Measurements from ENCODE around the gene BIRC2. TPM values are rescaled to one million over a fixed set of nuclear protein-coding genes. Genes with fewer than 3 reads are reported as not detected.
A peak's percentile ranks its signal among the peaks of the same experiment; 100 is the strongest.
"Not testable (repeated sequence)": the region's sequence is repeated elsewhere in the genome, so short reads cannot be mapped to it uniquely, and the experiment has no call there.

The BIRC2 gene
- total RNA-seq, 1 experiment from 2014 or later: 107 TPM

GRCh38 chr11:102328748-102329147 lies 18.3 kb upstream of the BIRC2 start:
- no peaks in the 10 kb centered on the region for H3K4me1 ChIP-seq (ENCODE audit: low read length)
- no peaks in the 10 kb centered on the region for H3K36me3 ChIP-seq (ENCODE audit: insufficient read depth, low read length)
- H3K9ac ChIP-seq (ENCODE audit: low read length): no peak overlapping the region
- no peak overlapping the region for H3K4me2 ChIP-seq (ENCODE audit: low read depth, low read length, poor library complexity, severe bottlenecking)
- no peak overlapping the region for H3K4me3 ChIP-seq (ENCODE audit: low read length)
- no peak overlapping the region for H3K27ac ChIP-seq (ENCODE audit: low read length)
- DNase-seq: no peak
- H3K9me2 ChIP-seq (replicated peaks; ENCODE audit: insufficient read depth, low read length): no peaks in the 10 kb centered on the region
- no peaks in the 10 kb centered on the region for H4K20me1 ChIP-seq (ENCODE audit: insufficient read depth, low read depth, low read length)
- no peak overlapping the region for H2AFZ ChIP-seq (ENCODE audit: low read length)
- peaks cover 4% of the 10 kb centered on the region; the same call in 1 of the 2 replicates for H3K27me3 ChIP-seq (ENCODE audit: low read length)
- no peaks in the 10 kb centered on the region for H3K79me2 ChIP-seq (ENCODE audit: low read length)
- no peaks in the 10 kb centered on the region for H3K9me3 ChIP-seq (ENCODE audit: low read length)

- Histone ChIP-seq H3K4me2 (ENCODE audit: low read depth, low read length, poor library complexity, severe bottlenecking) (no peak overlapping the region), H3K4me3 (ENCODE audit: low read length) (no peak overlapping the region), H3K9me3 (ENCODE audit: low read length) (no peaks in the 10 kb centered on the region), H3K9ac (ENCODE audit: low read length) (no peak overlapping the region), H3K79me2 (ENCODE audit: low read length) (no peaks in the 10 kb centered on the region), H4K20me1 (ENCODE audit: insufficient read depth, low read depth, low read length) (no peaks in the 10 kb centered on the region), H2AFZ (ENCODE audit: low read length) (no peak overlapping the region), H3K27ac (ENCODE audit: low read length) (no peak overlapping the region), H3K4me1 (ENCODE audit: low read length) (no peaks in the 10 kb centered on the region), H3K9me2 (replicated peaks; ENCODE audit: insufficient read depth, low read length) (no peaks in the 10 kb centered on the region), H3K27me3 (ENCODE audit: low read length) (0 out of 2 replicates have a peak, but pooled peaks cover 4% of the 10 kb centered on the region), H3K36me3 (ENCODE audit: insufficient read depth, low read length) (no peaks in the 10 kb centered on the region)
- no peak for DNase-seq
Observed at GRCh38 chr11:102330231-102330630, 16.8 kb upstream of the BIRC2 start.

- no peaks in the 10 kb centered on the region for H3K79me2 ChIP-seq (ENCODE audit: low read length)
- no peaks in the 10 kb centered on the region for H3K36me3 ChIP-seq (ENCODE audit: insufficient read depth, low read length)
- DNase-seq: no peak
- H2AFZ ChIP-seq (ENCODE audit: low read length): no peak overlapping the region
- H3K9ac ChIP-seq (ENCODE audit: low read length): no peak overlapping the region
- no peak overlapping the region for H3K4me3 ChIP-seq (ENCODE audit: low read length)
- no peaks in the 10 kb centered on the region for H3K4me1 ChIP-seq (ENCODE audit: low read length)
- no peak overlapping the region for H3K4me2 ChIP-seq (ENCODE audit: low read depth, low read length, poor library complexity, severe bottlenecking)
- H3K9me3 ChIP-seq (ENCODE audit: low read length): no peaks in the 10 kb centered on the region
- H3K27me3 ChIP-seq (ENCODE audit: low read length): 0 out of 2 replicates have a peak, but pooled peaks cover 4% of the 10 kb centered on the region
- H4K20me1 ChIP-seq (ENCODE audit: insufficient read depth, low read depth, low read length): no peaks in the 10 kb centered on the region
- H3K27ac ChIP-seq (ENCODE audit: low read length): no peak overlapping the region
- no peaks in the 10 kb centered on the region for H3K9me2 ChIP-seq (replicated peaks; ENCODE audit: insufficient read depth, low read length)
Observed at GRCh38 chr11:102331341-102331740, 15.7 kb upstream of the BIRC2 start.

- no peak overlapping the region for H3K4me2 ChIP-seq (ENCODE audit: low read depth, low read length, poor library complexity, severe bottlenecking)
- H3K79me2 ChIP-seq (ENCODE audit: low read length): no peaks in the 10 kb centered on the region
- H3K9ac ChIP-seq (ENCODE audit: low read length): no peak overlapping the region
- no peak for DNase-seq
- H3K27ac ChIP-seq (ENCODE audit: low read length): no peak overlapping the region
- H3K9me2 ChIP-seq (replicated peaks; ENCODE audit: insufficient read depth, low read length): no peaks in the 10 kb centered on the region
- H3K36me3 ChIP-seq (ENCODE audit: insufficient read depth, low read length): no peaks in the 10 kb centered on the region
- H3K4me1 ChIP-seq (ENCODE audit: low read length): no peaks in the 10 kb centered on the region
- no peaks in the 10 kb centered on the region for H4K20me1 ChIP-seq (ENCODE audit: insufficient read depth, low read depth, low read length)
- H3K9me3 ChIP-seq (ENCODE audit: low read length): no peaks in the 10 kb centered on the region
- H3K27me3 ChIP-seq (ENCODE audit: low read length): 0 out of 2 replicates have a peak, but pooled peaks cover 4% of the 10 kb centered on the region
- H3K4me3 ChIP-seq (ENCODE audit: low read length): no peak overlapping the region
- no peak overlapping the region for H2AFZ ChIP-seq (ENCODE audit: low read length)
Observed at GRCh38 chr11:102332611-102332994, 14.4 kb upstream of the BIRC2 start.

GRCh38 chr11:102338479-102339010 lies 8.5 kb upstream of the BIRC2 start:
- Histone ChIP-seq H3K36me3 (ENCODE audit: insufficient read depth, low read length) (no peaks in the 10 kb centered on the region), H3K9me3 (ENCODE audit: low read length) (no peaks in the 10 kb centered on the region), H4K20me1 (ENCODE audit: insufficient read depth, low read depth, low read length) (no peaks in the 10 kb centered on the region), H3K27me3 (ENCODE audit: low read length) (no peaks in the 10 kb centered on the region), H3K79me2 (ENCODE audit: low read length) (no peaks in the 10 kb centered on the region), H3K4me1 (ENCODE audit: low read length) (no peaks in the 10 kb centered on the region), H3K27ac (ENCODE audit: low read length) (no peak overlapping the region), H2AFZ (ENCODE audit: low read length) (no peak overlapping the region), H3K9ac (ENCODE audit: low read length) (no peak overlapping the region), H3K4me2 (ENCODE audit: low read depth, low read length, poor library complexity, severe bottlenecking) (no peak overlapping the region), H3K9me2 (replicated peaks; ENCODE audit: insufficient read depth, low read length) (no peaks in the 10 kb centered on the region), H3K4me3 (ENCODE audit: low read length) (no peak overlapping the region)
- no peak for DNase-seq

GRCh38 chr11:102341311-102341710 lies 5.7 kb upstream of the BIRC2 start:
- H3K4me2 ChIP-seq (ENCODE audit: low read depth, low read length, poor library complexity, severe bottlenecking); H3K9ac ChIP-seq (ENCODE audit: low read length); H3K9me2 ChIP-seq (replicated peaks; ENCODE audit: insufficient read depth, low read length); H3K79me2 ChIP-seq (ENCODE audit: low read length); H3K9me3 ChIP-seq (ENCODE audit: low read length); H3K27ac ChIP-seq (ENCODE audit: low read length); H3K36me3 ChIP-seq (ENCODE audit: insufficient read depth, low read length); H3K4me1 ChIP-seq (ENCODE audit: low read length); DNase-seq; H2AFZ ChIP-seq (ENCODE audit: low read length); H3K4me3 ChIP-seq (ENCODE audit: low read length); H3K27me3 ChIP-seq (ENCODE audit: low read length); H4K20me1 ChIP-seq (ENCODE audit: insufficient read depth, low read depth, low read length): not testable (repeated sequence)

- Histone ChIP-seq H3K27me3 (ENCODE audit: low read length) (no peaks in the 10 kb centered on the region), H4K20me1 (ENCODE audit: insufficient read depth, low read depth, low read length) (no peaks in the 10 kb centered on the region), H3K4me2 (ENCODE audit: low read depth, low read length, poor library complexity, severe bottlenecking) (no peak overlapping the region), H3K9me2 (replicated peaks; ENCODE audit: insufficient read depth, low read length) (no peaks in the 10 kb centered on the region), H3K4me3 (ENCODE audit: low read length) (no peak overlapping the region), H3K79me2 (ENCODE audit: low read length) (0 out of 2 replicates have a peak, but pooled peaks cover 3% of the 10 kb centered on the region), H3K4me1 (ENCODE audit: low read length) (peaks cover 8% of the 10 kb centered on the region), H3K27ac (ENCODE audit: low read length) (no peak overlapping the region), H3K36me3 (ENCODE audit: insufficient read depth, low read length) (no peaks in the 10 kb centered on the region), H3K9ac (ENCODE audit: low read length) (no peak overlapping the region), H2AFZ (ENCODE audit: low read length) (no peak overlapping the region), H3K9me3 (ENCODE audit: low read length) (no peaks in the 10 kb centered on the region)
- DNase-seq: peak; percentile 96
Observed at GRCh38 chr11:102341844-102342318, 5.1 kb upstream of the BIRC2 start.

- Histone ChIP-seq H3K4me1 (ENCODE audit: low read length) (peaks cover 16% of the 10 kb centered on the region), H3K4me2 (ENCODE audit: low read depth, low read length, poor library complexity, severe bottlenecking) (no peak overlapping the region)
Observed at GRCh38 chr11:102343809-102344208, 3.2 kb upstream of the BIRC2 start.

More at GRCh38 chr11:102343809-102344208, 3.2 kb upstream of the BIRC2 start:
- Histone ChIP-seq H3K36me3 (ENCODE audit: insufficient read depth, low read length) (no peaks in the 10 kb centered on the region), H2AFZ (ENCODE audit: low read length) (no peak overlapping the region), H3K79me2 (ENCODE audit: low read length) (peaks cover 20% of the 10 kb centered on the region), H3K9me2 (replicated peaks; ENCODE audit: insufficient read depth, low read length) (no peaks in the 10 kb centered on the region), H4K20me1 (ENCODE audit: insufficient read depth, low read depth, low read length) (peaks cover 6% of the 10 kb centered on the region; the same call in 1 of the 2 replicates), H3K27me3 (ENCODE audit: low read length) (no peaks in the 10 kb centered on the region), H3K9me3 (ENCODE audit: low read length) (no peaks in the 10 kb centered on the region), H3K4me3 (ENCODE audit: low read length) (no peak overlapping the region), H3K27ac (ENCODE audit: low read length) (no peak overlapping the region), H3K9ac (ENCODE audit: low read length) (no peak overlapping the region)
- DNase-seq: no peak

Measured in Karpas-422 (cell line).